ENCODE results near the gene CDH8. TPM values are rescaled to one million over a fixed set of nuclear protein-coding genes. Genes with fewer than 3 reads are reported as not detected.

CDH8 gene
- total RNA-seq, 1 experiment from 2014 or later, result not detected

DNA sequence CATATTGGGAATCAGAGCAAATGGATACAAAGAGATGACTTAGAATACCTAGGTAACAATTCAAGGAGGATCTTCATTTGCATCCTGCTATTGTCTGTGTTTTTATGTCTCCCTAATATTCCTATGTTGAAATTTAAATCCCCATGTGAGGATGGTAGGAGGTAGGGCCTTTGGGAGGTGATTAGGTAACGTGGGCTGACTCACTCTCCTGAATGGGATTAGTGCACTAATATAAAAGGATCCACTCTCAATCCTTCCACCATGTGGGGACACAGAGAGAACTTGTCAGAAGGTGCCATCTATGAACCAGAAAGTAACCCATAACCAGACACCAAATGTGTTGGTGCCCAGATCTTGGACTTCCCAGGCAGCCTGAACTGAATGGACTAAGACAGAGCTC, 83.4 kb downstream of the CDH8 start:
- intact Hi-C loops (cut with micrococcal nuclease; ENCODE audit: unreplicated experiment), result no loop called here
- BruUV-seq (replicated peaks), result no TSS peak
- POLR2A ChIA-PET (ENCODE audit: unreplicated experiment), result interaction anchor here (0.7 kb wide), 1 partner anchor 32 kb away, joined by 3 read pairs; no protein-coding TSS in a partner anchor

DNA sequence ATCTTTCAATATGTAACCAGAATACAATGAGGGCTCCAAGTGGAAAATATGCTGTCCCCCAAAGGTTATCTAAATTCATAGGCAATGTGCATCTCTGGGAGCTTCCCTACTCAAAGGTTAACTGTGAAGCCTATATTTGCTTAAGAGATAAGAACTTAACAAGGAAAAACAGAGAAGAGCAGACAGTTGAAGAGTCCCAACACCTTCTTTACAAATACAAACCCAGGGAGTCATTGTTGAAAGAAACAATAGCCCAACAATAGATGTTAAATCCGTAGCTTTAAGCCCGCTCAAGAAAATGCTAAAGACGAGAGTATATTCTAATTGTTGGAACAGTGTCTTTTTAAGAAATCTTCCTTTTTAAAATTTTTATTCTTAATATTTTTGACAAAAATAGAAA, 87.8 kb downstream of the CDH8 start:
- H3F3A ChIP-seq (ENCODE audit: insufficient read depth, low read depth), result no peaks in the 10 kb centered on the region
- intact Hi-C loops (cut with micrococcal nuclease; ENCODE audit: unreplicated experiment), result no loop called here
- H3K9me2 ChIP-seq (ENCODE audit: insufficient read depth), result no peaks in the 10 kb centered on the region
- no peak overlapping the region for H3K4me3 ChIP-seq
- no peak overlapping the region for H2AFZ ChIP-seq
- TF ChIP-seq, protein P1, sequence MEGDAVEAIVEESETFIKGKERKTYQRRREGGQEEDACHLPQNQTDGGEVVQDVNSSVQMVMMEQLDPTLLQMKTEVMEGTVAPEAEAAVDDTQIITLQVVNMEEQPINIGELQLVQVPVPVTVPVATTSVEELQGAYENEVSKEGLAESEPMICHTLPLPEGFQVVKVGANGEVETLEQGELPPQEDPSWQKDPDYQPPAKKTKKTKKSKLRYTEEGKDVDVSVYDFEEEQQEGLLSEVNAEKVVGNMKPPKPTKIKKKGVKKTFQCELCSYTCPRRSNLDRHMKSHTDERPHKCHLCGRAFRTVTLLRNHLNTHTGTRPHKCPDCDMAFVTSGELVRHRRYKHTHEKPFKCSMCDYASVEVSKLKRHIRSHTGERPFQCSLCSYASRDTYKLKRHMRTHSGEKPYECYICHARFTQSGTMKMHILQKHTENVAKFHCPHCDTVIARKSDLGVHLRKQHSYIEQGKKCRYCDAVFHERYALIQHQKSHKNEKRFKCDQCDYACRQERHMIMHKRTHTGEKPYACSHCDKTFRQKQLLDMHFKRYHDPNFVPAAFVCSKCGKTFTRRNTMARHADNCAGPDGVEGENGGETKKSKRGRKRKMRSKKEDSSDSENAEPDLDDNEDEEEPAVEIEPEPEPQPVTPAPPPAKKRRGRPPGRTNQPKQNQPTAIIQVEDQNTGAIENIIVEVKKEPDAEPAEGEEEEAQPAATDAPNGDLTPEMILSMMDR (conservative IDR thresholded peaks at IDR 0.05), result no peak
- no peak for TF ChIP-seq EZH2 (IDR thresholded peaks at IDR 0.05; ENCODE audit: low read depth)
- H3K27ac ChIP-seq, result no peak overlapping the region
- H3K79me2 ChIP-seq (ENCODE audit: low read depth), result no peaks in the 10 kb centered on the region
- POLR2A ChIA-PET (ENCODE audit: unreplicated experiment), result no interaction called here
- H3K9me3 ChIP-seq (ENCODE audit: insufficient read depth, low read depth), result no peaks in the 10 kb centered on the region
- no peaks in the 10 kb centered on the region for H3K27me3 ChIP-seq (ENCODE audit: insufficient read depth, low read depth)
- no TSS peak for BruUV-seq (replicated peaks)
- H3K4me1 ChIP-seq (replicated peaks; ENCODE audit: insufficient read depth), result no peaks in the 10 kb centered on the region
- no peak overlapping the region for H3K4me2 ChIP-seq
- CTCF ChIA-PET, result no interaction called here
- H4K20me1 ChIP-seq (ENCODE audit: insufficient read depth), result no peaks in the 10 kb centered on the region
- H3K36me3 ChIP-seq (ENCODE audit: low read depth), result no peaks in the 10 kb centered on the region
- no peak for DNase-seq

More for the DNA sequence above, 83.4 kb downstream of the CDH8 start:
- CTCF ChIA-PET, result no interaction called here
- no peak overlapping the region for H3K4me2 ChIP-seq
- TF ChIP-seq EZH2 (IDR thresholded peaks at IDR 0.05; ENCODE audit: low read depth), result no peak
- TF ChIP-seq, protein P1 (conservative IDR thresholded peaks at IDR 0.05), result no peak
- H3K4me3 ChIP-seq, result no peak overlapping the region
- no peak for DNase-seq
- H3K27me3 ChIP-seq (ENCODE audit: insufficient read depth, low read depth), result no peaks in the 10 kb centered on the region
- no peaks in the 10 kb centered on the region for H3F3A ChIP-seq (ENCODE audit: insufficient read depth, low read depth)
- H3K9me3 ChIP-seq (ENCODE audit: insufficient read depth, low read depth), result no peaks in the 10 kb centered on the region
- H3K36me3 ChIP-seq (ENCODE audit: low read depth), result no peaks in the 10 kb centered on the region
- H3K79me2 ChIP-seq (ENCODE audit: low read depth), result no peaks in the 10 kb centered on the region
- H3K27ac ChIP-seq, result no peak overlapping the region
- H3K4me1 ChIP-seq (replicated peaks; ENCODE audit: insufficient read depth), result no peaks in the 10 kb centered on the region
- no peaks in the 10 kb centered on the region for H4K20me1 ChIP-seq (ENCODE audit: insufficient read depth)
- H3K9me2 ChIP-seq (ENCODE audit: insufficient read depth), result no peaks in the 10 kb centered on the region
- no peak overlapping the region for H2AFZ ChIP-seq

DNA sequence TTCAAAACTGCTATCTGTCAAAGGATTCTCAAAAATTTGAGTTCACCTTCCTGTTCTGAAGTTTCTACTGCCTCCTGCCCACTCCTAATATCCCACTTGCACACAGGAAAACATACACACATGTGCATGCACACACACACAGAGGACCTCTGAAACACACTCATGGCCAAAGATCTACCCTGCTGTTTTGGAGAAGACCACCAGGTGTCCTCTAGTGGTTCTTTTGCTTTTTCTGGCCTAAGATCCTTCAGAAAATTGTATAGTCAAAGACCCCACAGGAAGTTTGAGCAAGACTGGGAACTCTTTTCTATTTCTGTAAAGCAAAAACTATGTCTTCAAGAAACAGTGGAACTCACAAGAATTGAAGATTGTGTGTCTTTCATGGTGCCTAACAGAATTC, 90.2 kb downstream of the CDH8 start:
- ChIA-PET POLR2A (ENCODE audit: unreplicated experiment) (no interaction called here), CTCF (no interaction called here)
- Histone ChIP-seq H3K36me3 (ENCODE audit: low read depth) (no peaks in the 10 kb centered on the region), H3K9me3 (ENCODE audit: insufficient read depth, low read depth) (no peaks in the 10 kb centered on the region), H2AFZ (no peak overlapping the region), H3K79me2 (ENCODE audit: low read depth) (no peaks in the 10 kb centered on the region), H3K9me2 (ENCODE audit: insufficient read depth) (no peaks in the 10 kb centered on the region), H3K4me2 (no peak overlapping the region), H3K27me3 (ENCODE audit: insufficient read depth, low read depth) (no peaks in the 10 kb centered on the region), H3F3A (ENCODE audit: insufficient read depth, low read depth) (no peaks in the 10 kb centered on the region), H3K27ac (no peak overlapping the region), H3K4me3 (no peak overlapping the region), H4K20me1 (ENCODE audit: insufficient read depth) (no peaks in the 10 kb centered on the region), H3K4me1 (replicated peaks; ENCODE audit: insufficient read depth) (no peaks in the 10 kb centered on the region)
- intact Hi-C loops (cut with micrococcal nuclease; ENCODE audit: unreplicated experiment), result no loop called here
- no TSS peak for BruUV-seq (replicated peaks)
- no peak for TF ChIP-seq EZH2 (IDR thresholded peaks at IDR 0.05; ENCODE audit: low read depth)
- TF ChIP-seq, protein P1 (conservative IDR thresholded peaks at IDR 0.05), result no peak
- DNase-seq, result no peak
